C4-2B (cell line): Measurements from ENCODE around the gene MET.

ENCODE experiments used
- CTCF ChIP-seq: fragments of 450-650 bp; conservative IDR thresholded peaks from 2 replicates; pipeline ENCODE4 v1.5.1; 2017; ENCODE audit warnings: mild to moderate bottlenecking
- ZFX ChIP-seq: fragments of 450-650 bp; IDR thresholded peaks from 2 replicates; pipeline ENCODE4 v1.6.1; 2017

GRCh38 chr7:116670409-116671015 is 1.5 kb upstream of the MET start:
- TF ChIP-seq CTCF (no peak), ZFX (no peak)
